K562 (cell line): ENCODE data around the gene RPS8. TPM values are rescaled to one million over a fixed set of nuclear protein-coding genes. Genes with fewer than 3 reads are reported as not detected.
A peak's percentile ranks its signal among the peaks of the same experiment; 100 is the strongest.

Experiments used
- CAMTA2 ChIP-seq: fragments of 250-450 bp; sonication (Bioruptor Pico); conservative IDR thresholded peaks from 2 replicates; pipeline ENCODE4 v1.5.1; 2022
- HIVEP1 ChIP-seq: fragments of 250-450 bp; sonication (Bioruptor Pico); IDR thresholded peaks from 2 replicates; pipeline ENCODE4 v1.4.0; 2020; ENCODE audit warnings: mild to moderate bottlenecking
- RBM15 ChIP-seq: fragments of 200-400 bp; formaldehyde crosslinking; IDR thresholded peaks from 2 replicates; pipeline ENCODE4 v1.6.1; 2018; ENCODE audit warnings: mild to moderate bottlenecking, low read length, moderate library complexity; ENCODE audit not compliant: insufficient read depth
- REST ChIP-seq, 2 experiments: fragments of 450-650 bp; formaldehyde crosslinking in 1 of 2; IDR thresholded peaks; 2 replicates each; pipeline versions ENCODE4 v1.4.0 to v1.6.1; 2014 to 2020; ENCODE audit warnings: mild to moderate bottlenecking in 2 of 2, borderline replicate concordance in 1 of 2, low read depth in 1 of 2
- SAFB2 ChIP-seq: fragments of 200-400 bp; formaldehyde crosslinking; IDR thresholded peaks from 2 replicates; pipeline ENCODE4 v1.6.1; 2018; ENCODE audit warnings: borderline replicate concordance, low read length, low read depth, moderate library complexity; ENCODE audit not compliant: severe bottlenecking
- SETDB1 ChIP-seq: IDR thresholded peaks from one replicate; pipeline ENCODE4 v1.6.1; 2012; ENCODE audit warnings: low read length, control low read depth, inconsistent platforms
- TBP ChIP-seq: optimal IDR thresholded peaks from 2 replicates; pipeline ENCODE3; 2011; ENCODE audit warnings: low read depth, low read length, improper control_type of control experiment
- ZNF395 ChIP-seq: fragments of 200-800 bp; sonication (Bioruptor generic); IDR thresholded peaks from 2 replicates; pipeline ENCODE4 v1.6.1; 2017; ENCODE audit warnings: missing genetic modification characterization, missing compliant biosample characterization
- ZNF589 ChIP-seq: fragments of 200-800 bp; sonication (Bioruptor generic); IDR thresholded peaks from 2 replicates; pipeline ENCODE4 v1.6.1; 2016; ENCODE audit warnings: low read depth, missing genetic modification characterization, missing compliant biosample characterization
- polyA plus RNA-seq, 8 experiments: library from polyadenylated mRNA; depleted of rRNA in 4 of 8; stranded (reverse) in 5 of 8; unstranded in 3 of 8; fragments of >200 nt; fragmentation: Nextera tagmentation in 2 of 8; fragmentation: Illumina TruSeq in 1 of 8; extraction: Ambion mirVana in 2 of 8; extraction: Trizol in 1 of 8; gene quantifications; 2 replicates each; pipeline versions ENCODE4 v1.2.1 to v1.2.3, GENCODE V29; 2011 to 2014; ENCODE audit warnings: inconsistent platforms in 1 of 8, missing spikeins in 1 of 8
- total RNA-seq, 7 experiments: library from RNA; depleted of rRNA in 6 of 7; stranded (reverse); fragments of >200 nt in 6 of 7; fragmentation: Illumina TruSeq in 2 of 7; extraction: Trizol in 2 of 7; gene quantifications; 2 replicates each; pipeline versions ENCODE4 v1.2.1 to v1.2.3, GENCODE V29; 2011 to 2021; ENCODE audit warnings: low replicate concordance in 1 of 7
- TF ChIP-seq, protein P1 (sequence below): fragments of 250-450 bp; sonication (Bioruptor Pico); IDR thresholded peaks from 2 replicates; pipeline ENCODE4 v1.5.0; 2021; ENCODE audit warnings: mild to moderate bottlenecking, moderate library complexity
- TF ChIP-seq, protein P2 (sequence below): fragments of 450-650 bp; formaldehyde crosslinking; IDR thresholded peaks from 2 replicates; pipeline ENCODE4 v1.4.0; 2022; ENCODE audit warnings: missing genetic modification characterization

The RPS8 gene
- total and polyA plus RNA-seq, 9 of the 15 experiments (the other 6 are each of a cell fraction or from before 2014, with no cell fraction given) = 2,431 to 4,168 (median 3,109) TPM

DNA sequence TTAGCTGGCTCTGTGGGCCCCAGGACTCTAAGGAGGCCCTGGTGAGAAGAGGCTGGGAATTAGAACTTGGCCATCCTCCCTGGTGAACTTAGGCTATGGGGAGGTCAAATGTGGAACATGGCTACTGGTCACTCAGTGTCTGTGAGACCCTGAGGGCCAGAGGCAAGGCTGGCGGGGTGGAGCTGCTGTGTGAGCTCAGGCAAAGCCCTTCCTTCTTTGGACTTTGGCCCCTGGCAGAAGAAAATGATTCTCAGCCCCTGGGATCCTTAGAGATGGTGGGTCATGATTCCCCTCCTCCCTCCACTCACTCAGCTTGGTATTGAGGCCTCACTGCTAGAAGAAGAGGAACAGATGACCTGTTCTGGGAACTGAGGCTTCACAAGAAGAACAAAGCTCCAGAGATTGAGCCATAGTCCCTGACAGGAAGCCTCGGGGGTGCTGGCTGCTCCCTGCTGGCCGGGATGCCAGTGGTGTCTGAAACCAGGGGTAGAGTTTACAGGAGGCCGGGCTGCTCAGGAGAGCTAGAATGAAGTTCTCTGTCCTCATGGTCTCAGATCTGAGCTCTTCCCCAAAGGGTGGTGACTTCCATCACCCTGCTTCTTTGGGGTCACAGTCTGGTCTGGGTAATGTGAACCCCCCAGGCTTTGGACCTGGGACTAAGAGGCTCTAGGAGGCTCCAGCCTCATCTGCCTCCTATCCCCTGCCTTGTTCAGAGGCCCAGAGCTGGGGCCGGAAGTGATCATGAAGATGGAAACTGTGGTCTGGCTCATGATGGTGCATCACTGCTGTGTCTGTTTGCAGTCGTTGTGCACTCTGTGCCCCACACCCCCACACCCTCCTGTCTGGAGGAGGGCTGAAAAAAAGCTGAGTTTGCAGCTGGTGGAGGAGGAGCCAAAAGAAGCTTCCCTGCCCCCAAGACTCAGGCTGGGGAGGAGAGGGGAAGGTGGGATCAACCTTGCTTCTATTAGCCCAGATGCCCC, 33.9 kb downstream of the RPS8 start (continued):
- TF ChIP-seq, protein P1, sequence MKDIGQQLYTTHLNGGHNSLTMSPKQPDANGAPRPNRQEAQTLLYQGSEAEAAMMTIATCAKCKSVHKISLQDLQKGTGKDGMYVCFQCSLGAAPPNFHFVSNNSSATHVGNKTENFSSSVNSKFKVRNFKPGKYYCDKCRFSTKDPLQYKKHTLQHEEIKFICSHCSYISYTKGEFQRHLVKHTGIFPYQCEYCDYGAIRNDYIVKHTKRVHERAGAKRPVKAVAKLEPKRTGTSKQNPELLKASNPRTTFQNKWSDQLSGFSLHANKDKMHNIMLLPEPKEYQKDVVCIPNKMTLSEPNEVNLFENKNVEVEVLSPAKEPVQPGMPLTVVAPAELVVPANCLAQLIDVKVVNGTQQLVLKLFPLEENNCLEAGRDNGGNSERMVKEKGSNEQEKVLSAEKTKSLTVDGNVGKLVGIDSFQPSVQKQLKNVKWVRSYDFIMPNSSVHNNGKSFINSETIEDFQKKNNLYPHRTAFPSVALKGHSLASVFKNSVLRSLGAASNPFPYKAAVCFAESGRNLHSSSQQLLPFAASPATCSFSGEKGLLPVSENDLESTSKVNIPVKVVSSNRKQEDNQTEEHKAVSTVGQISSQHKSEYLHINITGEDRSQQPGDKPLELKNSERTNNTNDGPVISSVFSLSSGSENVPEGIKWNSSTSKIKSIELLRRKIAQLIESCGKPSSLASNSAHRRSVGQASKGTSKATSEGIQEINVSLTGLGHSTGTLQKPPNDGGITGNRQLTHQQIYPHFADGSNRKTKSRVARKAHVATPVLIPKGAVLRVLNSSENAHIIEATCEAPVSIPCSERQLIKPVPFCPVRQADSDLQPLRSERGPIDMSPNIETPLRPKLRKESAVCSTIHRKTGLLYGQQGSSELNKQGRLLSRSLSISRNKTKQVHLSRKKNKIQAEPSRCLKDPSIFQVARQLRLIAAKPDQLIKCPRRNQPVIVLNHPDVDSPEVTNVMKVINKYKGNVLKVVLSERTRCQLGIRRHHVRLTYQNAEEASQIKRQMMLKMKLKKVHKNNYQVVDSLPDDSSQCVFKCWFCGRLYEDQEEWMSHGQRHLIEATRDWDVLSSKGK = no peak
- TF ChIP-seq REST (IDR thresholded peaks at IDR 0.05; ENCODE audit: borderline replicate concordance) = no peak
- TF ChIP-seq REST (CRISPR knock-in tag; IDR thresholded peaks at IDR 0.05; ENCODE audit: low read depth) = no peak
- TF ChIP-seq, protein P2, sequence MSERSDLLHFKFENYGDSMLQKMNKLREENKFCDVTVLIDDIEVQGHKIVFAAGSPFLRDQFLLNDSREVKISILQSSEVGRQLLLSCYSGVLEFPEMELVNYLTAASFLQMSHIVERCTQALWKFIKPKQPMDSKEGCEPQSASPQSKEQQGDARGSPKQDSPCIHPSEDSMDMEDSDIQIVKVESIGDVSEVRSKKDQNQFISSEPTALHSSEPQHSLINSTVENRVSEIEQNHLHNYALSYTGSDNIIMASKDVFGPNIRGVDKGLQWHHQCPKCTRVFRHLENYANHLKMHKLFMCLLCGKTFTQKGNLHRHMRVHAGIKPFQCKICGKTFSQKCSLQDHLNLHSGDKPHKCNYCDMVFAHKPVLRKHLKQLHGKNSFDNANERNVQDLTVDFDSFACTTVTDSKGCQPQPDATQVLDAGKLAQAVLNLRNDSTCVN (CRISPR knock-in tag) = no peak
- TF ChIP-seq TBP = no peak
- no peak for TF ChIP-seq ZNF589 (CRISPR knock-in tag)
- no peak for TF ChIP-seq SAFB2
- no peak for TF ChIP-seq SETDB1
- 0 out of 2 replicates have a peak, but pooled peaks have one; percentile 52 for TF ChIP-seq CAMTA2 (CRISPR knock-in tag)
- TF ChIP-seq RBM15 = no peak
- TF ChIP-seq HIVEP1 (CRISPR knock-in tag) = no peak
- peak; percentile 60 for TF ChIP-seq ZNF395
